Measurements from ENCODE around the gene MIB2.

DNA sequence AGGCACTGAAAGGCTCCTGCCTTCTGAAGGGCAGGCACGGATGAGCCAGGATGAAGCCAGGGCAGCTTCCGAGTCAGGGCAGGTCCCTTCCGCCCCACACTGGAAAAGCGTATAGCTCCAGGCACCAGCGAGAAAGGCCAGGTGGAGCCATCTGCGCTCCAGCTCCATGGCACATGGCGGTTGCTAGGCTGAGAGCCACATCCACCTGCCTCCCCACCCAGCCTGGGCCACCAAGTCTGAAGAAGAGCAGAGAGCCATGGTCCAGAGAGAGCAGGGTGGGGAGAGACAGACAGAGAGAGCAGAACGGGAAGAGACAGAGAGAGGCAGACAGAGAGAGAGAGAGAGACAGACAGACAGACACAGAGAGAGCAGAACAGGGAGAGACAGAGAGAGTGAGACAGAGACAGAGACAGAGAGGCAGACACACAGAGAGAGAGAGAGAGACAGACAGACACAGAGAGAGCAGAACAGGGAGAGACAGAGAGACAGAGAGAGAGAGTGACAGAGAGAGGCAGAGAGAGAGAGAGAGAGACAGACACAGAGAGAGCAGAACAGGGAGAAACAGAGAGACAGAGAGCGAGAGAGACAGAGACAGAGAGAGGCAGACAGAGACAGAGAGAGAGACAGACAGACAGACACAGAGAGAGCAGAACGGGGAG lies 20.6 kb upstream of the MIB2 start:
- TF ChIP-seq POLR2AphosphoS5 (IDR thresholded peaks at IDR 0.05; ENCODE audit: borderline replicate concordance, low read depth, low read length) (no peak), EZH2 (IDR thresholded peaks at IDR 0.05) (no peak)
